Measurements from ENCODE around the gene BPIFB6. TPM values are rescaled to one million over a fixed set of nuclear protein-coding genes. Genes with fewer than 3 reads are reported as not detected.
"Not testable (repeated sequence)": the region's sequence is repeated elsewhere in the genome, so short reads cannot be mapped to it uniquely, and the experiment has no call there.

Gene BPIFB6
- total and polyA plus RNA-seq, 2 donors (not counting 3 experiments of a cell fraction or from before 2014, with no cell fraction given) = not detected

DNA sequence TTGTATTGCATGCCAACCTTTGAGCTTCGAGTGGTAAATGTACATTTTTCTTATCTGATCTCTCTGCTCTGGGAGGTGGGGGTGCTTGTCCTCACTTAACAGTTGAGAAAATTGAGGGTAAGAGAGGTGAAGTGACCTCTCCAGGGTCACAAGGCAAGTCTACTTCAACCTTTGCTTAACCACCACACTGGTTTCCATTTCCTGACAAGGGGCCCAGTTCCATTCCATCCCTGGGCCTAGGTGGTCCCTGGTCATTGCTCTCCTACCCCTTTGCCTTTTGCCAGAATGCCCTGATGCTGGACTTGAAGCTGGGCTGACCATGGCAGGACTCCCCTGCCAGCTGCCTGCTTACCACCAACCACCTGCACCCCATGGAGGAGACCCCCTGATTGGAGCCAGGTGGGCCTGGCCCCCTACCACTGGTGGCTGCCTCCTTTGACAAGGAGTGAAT is 12.3 kb downstream of the BPIFB6 start:
- no peak for FAIRE-seq
- no peak overlapping the region for H3K27ac ChIP-seq (ENCODE audit: insufficient read depth, low read depth, low read length)
- ChIA-PET CTCF (no interaction called here), POLR2A (no interaction called here)
- no peaks in the 10 kb centered on the region for H3K9me1 ChIP-seq (replicated peaks; ENCODE audit: control insufficient read depth, extremely low read depth, insufficient read depth, low read length)
- DNase-seq (ENCODE audit: low read depth, low spot score) = no peak
- no peak overlapping the region for H3K4me2 ChIP-seq (ENCODE audit: insufficient read depth, low read length)
- no peak overlapping the region for H3K4me3 ChIP-seq (replicated peaks in 1 of 3; ENCODE audit: insufficient read depth in 1 of 3, low read depth in 1 of 3, low read length in 3 of 3)
- no peaks in the 10 kb centered on the region for H3K9me3 ChIP-seq (replicated peaks; ENCODE audit: control insufficient read depth, insufficient read depth, low read length)
- no peaks in the 10 kb centered on the region for H3K79me2 ChIP-seq (ENCODE audit: control insufficient read depth, insufficient read depth, low read length)
- no peaks in the 10 kb centered on the region for H3K4me1 ChIP-seq (ENCODE audit: control insufficient read depth, extremely low read depth, insufficient read depth, low read length)
- H3K9ac ChIP-seq (replicated peaks; ENCODE audit: extremely low read depth, insufficient read depth, low read length) = no peak overlapping the region
- no peak overlapping the region for H2AFZ ChIP-seq (ENCODE audit: low read depth, low read length)
- intact Hi-C loops (cut with micrococcal nuclease) = no loop called here
- H4K20me1 ChIP-seq (replicated peaks; ENCODE audit: control insufficient read depth, extremely low read depth, insufficient read depth, low read length) = no peaks in the 10 kb centered on the region
- no peaks in the 10 kb centered on the region for H3K36me3 ChIP-seq (ENCODE audit: control insufficient read depth in 2 of 2, extremely low read depth in 1 of 2, insufficient read depth in 2 of 2, low read length in 2 of 2)
- BruUV-seq (replicated peaks) = no TSS peak
- dilution Hi-C loops (cut with MboI; ENCODE audit: extremely low pct_ligation_motif_present, low sequenced_read_pairs) = no loop called here
- TF ChIP-seq FOS (IDR thresholded peaks at IDR 0.05; ENCODE audit: borderline replicate concordance, insufficient read depth, low read length) (no peak), EZH2 (IDR thresholded peaks at IDR 0.05; ENCODE audit: borderline replicate concordance, low read depth, low read length, severe bottlenecking) (no peak), POLR2AphosphoS5 (IDR thresholded peaks at IDR 0.05; ENCODE audit: insufficient read depth, low read depth, low read length) (no peak), MYC (IDR thresholded peaks at IDR 0.05; ENCODE audit: low read depth, low read length) (no peak), JUN (IDR thresholded peaks at IDR 0.05; ENCODE audit: borderline replicate concordance, insufficient read depth, insufficient read length, low read depth) (no peak), POLR2A (IDR thresholded peaks at IDR 0.05; ENCODE audit: low read depth, low read length) (no peak), MAX (IDR thresholded peaks at IDR 0.05; ENCODE audit: insufficient read depth, insufficient read length) (no peak), GATA2 (IDR thresholded peaks at IDR 0.05; ENCODE audit: insufficient read depth, insufficient read length, low read depth, low read length) (no peak)
- TF ChIP-seq, protein P1, sequence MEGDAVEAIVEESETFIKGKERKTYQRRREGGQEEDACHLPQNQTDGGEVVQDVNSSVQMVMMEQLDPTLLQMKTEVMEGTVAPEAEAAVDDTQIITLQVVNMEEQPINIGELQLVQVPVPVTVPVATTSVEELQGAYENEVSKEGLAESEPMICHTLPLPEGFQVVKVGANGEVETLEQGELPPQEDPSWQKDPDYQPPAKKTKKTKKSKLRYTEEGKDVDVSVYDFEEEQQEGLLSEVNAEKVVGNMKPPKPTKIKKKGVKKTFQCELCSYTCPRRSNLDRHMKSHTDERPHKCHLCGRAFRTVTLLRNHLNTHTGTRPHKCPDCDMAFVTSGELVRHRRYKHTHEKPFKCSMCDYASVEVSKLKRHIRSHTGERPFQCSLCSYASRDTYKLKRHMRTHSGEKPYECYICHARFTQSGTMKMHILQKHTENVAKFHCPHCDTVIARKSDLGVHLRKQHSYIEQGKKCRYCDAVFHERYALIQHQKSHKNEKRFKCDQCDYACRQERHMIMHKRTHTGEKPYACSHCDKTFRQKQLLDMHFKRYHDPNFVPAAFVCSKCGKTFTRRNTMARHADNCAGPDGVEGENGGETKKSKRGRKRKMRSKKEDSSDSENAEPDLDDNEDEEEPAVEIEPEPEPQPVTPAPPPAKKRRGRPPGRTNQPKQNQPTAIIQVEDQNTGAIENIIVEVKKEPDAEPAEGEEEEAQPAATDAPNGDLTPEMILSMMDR (IDR thresholded peaks at IDR 0.05; ENCODE audit: extremely low read depth in 1 of 2, insufficient read depth in 1 of 2, low read depth in 1 of 2, low read length in 2 of 2) = no peak
- H3K27me3 ChIP-seq (ENCODE audit: control insufficient read depth in 2 of 2, insufficient read depth in 2 of 2, low read length in 2 of 2) = no peaks in the 10 kb centered on the region

DNA sequence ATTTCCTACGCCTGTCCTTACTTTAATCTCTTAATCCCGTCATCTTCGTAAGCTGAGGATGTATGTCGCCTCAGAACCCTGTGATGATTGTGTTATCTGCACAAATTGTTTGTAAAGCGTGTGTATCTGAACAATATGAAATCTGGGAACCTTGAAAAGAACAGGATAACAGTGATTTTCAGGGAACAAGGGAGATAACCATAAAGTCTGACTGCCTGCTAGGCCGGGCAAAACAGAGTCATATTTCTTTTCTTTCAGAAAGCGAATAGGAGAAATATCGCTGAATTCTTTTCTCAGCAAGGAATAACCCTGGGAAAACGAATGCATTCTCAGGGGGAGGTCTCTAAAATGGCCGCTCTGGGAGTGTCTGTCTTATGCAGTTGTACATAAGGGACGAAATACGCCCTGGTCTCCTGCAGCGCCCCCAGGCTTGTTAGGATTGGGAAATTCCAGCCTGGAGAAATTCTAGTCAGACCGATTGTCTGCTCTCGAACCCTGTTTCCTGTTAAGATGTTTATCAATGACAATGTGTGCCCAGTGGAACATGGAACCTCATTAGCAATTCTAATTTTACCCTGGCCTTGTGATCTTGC is 13.8 kb downstream of the BPIFB6 start:
- H4K20me1 ChIP-seq (replicated peaks; ENCODE audit: control insufficient read depth, extremely low read depth, insufficient read depth, low read length); H3K4me1 ChIP-seq (ENCODE audit: control insufficient read depth, extremely low read depth, insufficient read depth, low read length); H3K27ac ChIP-seq (ENCODE audit: insufficient read depth, low read depth, low read length); FAIRE-seq; dilution Hi-C loops (cut with MboI; ENCODE audit: extremely low pct_ligation_motif_present, low sequenced_read_pairs); CTCF ChIA-PET; DNase-seq (ENCODE audit: low read depth, low spot score); H3K27me3 ChIP-seq (ENCODE audit: control insufficient read depth in 2 of 2, insufficient read depth in 2 of 2, low read length in 2 of 2); H3K4me2 ChIP-seq (ENCODE audit: insufficient read depth, low read length); H3K4me3 ChIP-seq (replicated peaks in 1 of 3; ENCODE audit: insufficient read depth in 1 of 3, low read depth in 1 of 3, low read length in 3 of 3); H3K9me1 ChIP-seq (replicated peaks; ENCODE audit: control insufficient read depth, extremely low read depth, insufficient read depth, low read length); POLR2A ChIA-PET; H2AFZ ChIP-seq (ENCODE audit: low read depth, low read length); H3K9ac ChIP-seq (replicated peaks; ENCODE audit: extremely low read depth, insufficient read depth, low read length); BruUV-seq (replicated peaks); intact Hi-C loops (cut with micrococcal nuclease); H3K9me3 ChIP-seq (replicated peaks; ENCODE audit: control insufficient read depth, insufficient read depth, low read length); H3K36me3 ChIP-seq (ENCODE audit: control insufficient read depth in 2 of 2, extremely low read depth in 1 of 2, insufficient read depth in 2 of 2, low read length in 2 of 2); H3K79me2 ChIP-seq (ENCODE audit: control insufficient read depth, insufficient read depth, low read length): not testable (repeated sequence)

Measured in endothelial cell of umbilical vein (primary cell).